ENCODE measurements around the gene UBE2H. TPM values are rescaled to one million over a fixed set of nuclear protein-coding genes. Genes with fewer than 3 reads are reported as not detected.

Gene UBE2H
- total and polyA plus RNA-seq, 4 donors = 11.9 to 84.2 (median 23.7) TPM

DNA sequence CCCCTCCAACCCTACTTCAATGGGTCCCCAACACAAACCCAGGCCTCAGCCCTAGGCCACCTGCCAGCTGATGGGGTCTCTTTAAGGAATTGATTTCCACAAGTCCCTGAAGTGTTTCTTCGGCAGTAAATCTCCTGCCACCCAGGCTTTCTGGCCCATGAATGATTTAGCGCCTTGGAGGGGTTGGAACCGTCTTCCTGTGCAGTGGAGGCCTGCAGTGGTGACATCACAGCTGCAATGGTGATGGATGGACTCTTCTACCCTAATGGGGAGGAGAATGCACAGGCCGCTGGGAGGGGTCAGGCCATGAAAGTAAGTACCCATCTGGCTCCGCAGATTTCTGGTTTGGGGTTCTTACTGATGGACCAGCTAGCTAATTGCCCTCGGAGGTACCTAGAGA lies 163.8 kb downstream of the UBE2H start (continued):
- no peak for TF ChIP-seq FOXA2 (IDR thresholded peaks at IDR 0.05)
- no peak for TF ChIP-seq RAD21 (IDR thresholded peaks at IDR 0.05)
- TF ChIP-seq, protein P1, sequence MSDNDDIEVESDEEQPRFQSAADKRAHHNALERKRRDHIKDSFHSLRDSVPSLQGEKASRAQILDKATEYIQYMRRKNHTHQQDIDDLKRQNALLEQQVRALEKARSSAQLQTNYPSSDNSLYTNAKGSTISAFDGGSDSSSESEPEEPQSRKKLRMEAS (IDR thresholded peaks at IDR 0.05) = no peak
- TF ChIP-seq YY1 (IDR thresholded peaks at IDR 0.05) = no peak
- no peak for TF ChIP-seq RXRA (IDR thresholded peaks at IDR 0.05)
- TF ChIP-seq JUND (IDR thresholded peaks at IDR 0.05) = no peak
- TF ChIP-seq, protein P2, sequence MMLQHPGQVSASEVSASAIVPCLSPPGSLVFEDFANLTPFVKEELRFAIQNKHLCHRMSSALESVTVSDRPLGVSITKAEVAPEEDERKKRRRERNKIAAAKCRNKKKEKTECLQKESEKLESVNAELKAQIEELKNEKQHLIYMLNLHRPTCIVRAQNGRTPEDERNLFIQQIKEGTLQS (IDR thresholded peaks at IDR 0.05) = no peak

DNA sequence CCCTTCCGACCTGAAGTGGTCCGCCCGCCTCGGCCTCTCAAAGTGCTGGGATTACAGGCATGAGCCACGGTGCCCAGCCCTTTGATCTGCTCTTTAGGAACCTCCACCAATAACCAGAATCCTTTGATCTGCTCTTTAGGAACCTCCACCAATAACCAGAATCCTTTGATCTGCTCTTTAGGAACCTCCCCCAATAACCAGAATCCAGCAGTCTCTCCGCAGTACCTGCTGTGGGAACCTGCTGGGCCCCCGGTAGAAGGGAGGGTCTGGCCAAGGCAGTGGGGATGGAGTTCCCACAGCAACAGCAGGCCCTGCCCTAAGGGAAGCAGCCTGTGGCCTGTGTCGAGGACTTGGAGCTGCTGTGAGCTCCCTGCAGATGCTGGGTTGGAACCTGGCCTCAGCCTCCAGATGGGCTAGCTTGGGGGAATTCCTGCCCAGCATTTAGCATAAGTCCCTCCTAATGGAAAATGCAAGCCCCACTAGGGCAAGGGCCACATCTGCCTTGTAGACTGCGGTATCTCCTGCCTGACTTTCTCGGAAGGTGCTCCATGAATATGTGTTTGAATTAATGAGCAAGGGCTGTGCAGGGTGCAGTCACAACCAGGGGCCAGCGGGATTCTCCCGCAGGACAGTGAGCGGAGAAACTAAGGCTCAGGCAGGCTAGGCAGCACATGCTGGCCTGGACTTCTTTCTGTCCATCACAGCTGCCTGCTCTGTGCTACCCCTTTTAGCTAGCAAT lies 165.8 kb downstream of the UBE2H start:
- no peak overlapping the region for H3K27ac ChIP-seq (ENCODE audit: low read depth in 1 of 2, low read length in 2 of 2)
- peaks cover 9 to 30% (median 11%) of the 10 kb centered on the region in 4 donors for H3K4me1 ChIP-seq (ENCODE audit: control insufficient read depth in 4 of 4, insufficient read depth in 4 of 4, low read length in 3 of 4)
- 52% methylated on average over 13 of the region's 13 CpGs for WGBS
- no peak for DNase-seq (ENCODE audit: low spot score)
- no peak overlapping the region for H3K9ac ChIP-seq (ENCODE audit: low read depth in 1 of 2, low read length in 2 of 2)
- TF ChIP-seq, protein P3, sequence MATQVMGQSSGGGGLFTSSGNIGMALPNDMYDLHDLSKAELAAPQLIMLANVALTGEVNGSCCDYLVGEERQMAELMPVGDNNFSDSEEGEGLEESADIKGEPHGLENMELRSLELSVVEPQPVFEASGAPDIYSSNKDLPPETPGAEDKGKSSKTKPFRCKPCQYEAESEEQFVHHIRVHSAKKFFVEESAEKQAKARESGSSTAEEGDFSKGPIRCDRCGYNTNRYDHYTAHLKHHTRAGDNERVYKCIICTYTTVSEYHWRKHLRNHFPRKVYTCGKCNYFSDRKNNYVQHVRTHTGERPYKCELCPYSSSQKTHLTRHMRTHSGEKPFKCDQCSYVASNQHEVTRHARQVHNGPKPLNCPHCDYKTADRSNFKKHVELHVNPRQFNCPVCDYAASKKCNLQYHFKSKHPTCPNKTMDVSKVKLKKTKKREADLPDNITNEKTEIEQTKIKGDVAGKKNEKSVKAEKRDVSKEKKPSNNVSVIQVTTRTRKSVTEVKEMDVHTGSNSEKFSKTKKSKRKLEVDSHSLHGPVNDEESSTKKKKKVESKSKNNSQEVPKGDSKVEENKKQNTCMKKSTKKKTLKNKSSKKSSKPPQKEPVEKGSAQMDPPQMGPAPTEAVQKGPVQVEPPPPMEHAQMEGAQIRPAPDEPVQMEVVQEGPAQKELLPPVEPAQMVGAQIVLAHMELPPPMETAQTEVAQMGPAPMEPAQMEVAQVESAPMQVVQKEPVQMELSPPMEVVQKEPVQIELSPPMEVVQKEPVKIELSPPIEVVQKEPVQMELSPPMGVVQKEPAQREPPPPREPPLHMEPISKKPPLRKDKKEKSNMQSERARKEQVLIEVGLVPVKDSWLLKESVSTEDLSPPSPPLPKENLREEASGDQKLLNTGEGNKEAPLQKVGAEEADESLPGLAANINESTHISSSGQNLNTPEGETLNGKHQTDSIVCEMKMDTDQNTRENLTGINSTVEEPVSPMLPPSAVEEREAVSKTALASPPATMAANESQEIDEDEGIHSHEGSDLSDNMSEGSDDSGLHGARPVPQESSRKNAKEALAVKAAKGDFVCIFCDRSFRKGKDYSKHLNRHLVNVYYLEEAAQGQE (IDR thresholded peaks at IDR 0.05) = no peak
- TF ChIP-seq JUND (IDR thresholded peaks at IDR 0.05) = no peak
- TF ChIP-seq FOXA1 (IDR thresholded peaks at IDR 0.05) = no peak
- TF ChIP-seq, protein P4, sequence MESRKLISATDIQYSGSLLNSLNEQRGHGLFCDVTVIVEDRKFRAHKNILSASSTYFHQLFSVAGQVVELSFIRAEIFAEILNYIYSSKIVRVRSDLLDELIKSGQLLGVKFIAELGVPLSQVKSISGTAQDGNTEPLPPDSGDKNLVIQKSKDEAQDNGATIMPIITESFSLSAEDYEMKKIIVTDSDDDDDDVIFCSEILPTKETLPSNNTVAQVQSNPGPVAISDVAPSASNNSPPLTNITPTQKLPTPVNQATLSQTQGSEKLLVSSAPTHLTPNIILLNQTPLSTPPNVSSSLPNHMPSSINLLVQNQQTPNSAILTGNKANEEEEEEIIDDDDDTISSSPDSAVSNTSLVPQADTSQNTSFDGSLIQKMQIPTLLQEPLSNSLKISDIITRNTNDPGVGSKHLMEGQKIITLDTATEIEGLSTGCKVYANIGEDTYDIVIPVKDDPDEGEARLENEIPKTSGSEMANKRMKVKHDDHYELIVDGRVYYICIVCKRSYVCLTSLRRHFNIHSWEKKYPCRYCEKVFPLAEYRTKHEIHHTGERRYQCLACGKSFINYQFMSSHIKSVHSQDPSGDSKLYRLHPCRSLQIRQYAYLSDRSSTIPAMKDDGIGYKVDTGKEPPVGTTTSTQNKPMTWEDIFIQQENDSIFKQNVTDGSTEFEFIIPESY (IDR thresholded peaks at IDR 0.05) = no peak
- TF ChIP-seq, protein P2 (IDR thresholded peaks at IDR 0.05) = no peak
- no peak for TF ChIP-seq HNF4A (conservative IDR thresholded peaks at IDR 0.05)
- no peak for TF ChIP-seq SP1 (IDR thresholded peaks at IDR 0.05)
- no peak for TF ChIP-seq YY1 (IDR thresholded peaks at IDR 0.05)
- no peak for TF ChIP-seq GABPA (IDR thresholded peaks at IDR 0.05 in 1 of 2, conservative IDR thresholded peaks at IDR 0.05 in 1 of 2)
- no peak for TF ChIP-seq FOXA2 (IDR thresholded peaks at IDR 0.05)
- no peak for TF ChIP-seq HNF4G (IDR thresholded peaks at IDR 0.05)
- no peak for TF ChIP-seq NR2F2 (IDR thresholded peaks at IDR 0.05)
- no peak for TF ChIP-seq RAD21 (IDR thresholded peaks at IDR 0.05)
- no peak overlapping the region for H3K4me3 ChIP-seq (ENCODE audit: low read depth in 1 of 3, low read length in 3 of 3)
- H3K36me3 ChIP-seq (ENCODE audit: control insufficient read depth in 4 of 4, insufficient read depth in 3 of 4, low read depth in 1 of 4, low read length in 3 of 4) = no peaks in the 10 kb centered on the region
- peaks cover 4 to 15% (median 8%) of the 10 kb centered on the region in 4 donors for H3K27me3 ChIP-seq (ENCODE audit: control insufficient read depth in 4 of 4, insufficient read depth in 4 of 4, low read length in 3 of 4)
- H3K9me3 ChIP-seq (ENCODE audit: control insufficient read depth in 4 of 4, low read length in 3 of 4) = peaks cover 0 to 4% (median 0%) of the 10 kb centered on the region in 4 donors
